ENCODE results near the gene KIF26A. TPM values are rescaled to one million over a fixed set of nuclear protein-coding genes. Genes with fewer than 3 reads are reported as not detected.

KIF26A gene
- total and polyA plus RNA-seq, 8 donors: 0.65 to 21.7 (median 1.5) TPM

- WGBS, 5 donors: 38 to 61% (median 49%) methylated on average over 7 to 14 of the region's 14 CpGs
- Histone ChIP-seq H3K27ac (no peak overlapping the region), H3K4me3 (peak overlapping the region; percentile 41 to 63 (median 53)), H3K27me3 (peaks cover 12 to 77% (median 51%) of the 10 kb centered on the region in 3 donors), H3K4me1 (peaks cover 26 to 50% (median 47%) of the 10 kb centered on the region in 4 donors), H3K36me3 (no peaks in the 10 kb centered on the region), H3K9me3 (no peaks in the 10 kb centered on the region)
- intact Hi-C loops (cut with DNase I; ENCODE audit: low total_unique reads): loop anchor here (5.0 to 10.0 kb wide), 3 partner anchors 65 to 505 kb away; no protein-coding TSS in a partner anchor
- TF ChIP-seq CTCF (IDR thresholded peaks at IDR 0.05) (no peak), POLR2A (IDR thresholded peaks at IDR 0.05) (no peak), POLR2AphosphoS5 (IDR thresholded peaks at IDR 0.05) (no peak), EP300 (IDR thresholded peaks at IDR 0.05) (no peak)
- DNase-seq: no peak
These were observed 1.2 kb downstream of the KIF26A start for GRCh38 chr14:104139460-104140212.

GRCh38 chr14:104140213-104140462 lies 1.8 kb downstream of the KIF26A start:
- intact Hi-C loops (cut with DNase I; ENCODE audit: low total_unique reads): no loop called here
- Histone ChIP-seq H3K27ac (no peak overlapping the region), H3K9me3 (no peaks in the 10 kb centered on the region), H3K36me3 (no peaks in the 10 kb centered on the region), H3K4me3 (peak overlapping the region in 1 of 4 donors; percentile 57), H3K27me3 (peaks cover 7 to 75% (median 46%) of the 10 kb centered on the region in 3 donors), H3K4me1 (peaks cover 26 to 50% (median 43%) of the 10 kb centered on the region in 4 donors)
- TF ChIP-seq CTCF (IDR thresholded peaks at IDR 0.05): no peak
- no peak for TF ChIP-seq POLR2AphosphoS5 (IDR thresholded peaks at IDR 0.05)
- TF ChIP-seq POLR2A (IDR thresholded peaks at IDR 0.05): no peak
- no peak for TF ChIP-seq EP300 (IDR thresholded peaks at IDR 0.05)
- DNase-seq: no peak
- 50 to 85% (median 59%) methylated on average over 4 to 6 of the region's 6 CpGs; no CpG with 5 or more reads in 1 of the 5 donors for WGBS, 5 donors

GRCh38 chr14:104140463-104141331 lies 2.3 kb downstream of the KIF26A start:
- H3K36me3 ChIP-seq: no peaks in the 10 kb centered on the region
- intact Hi-C loops (cut with DNase I; ENCODE audit: low total_unique reads): no loop called here
- H3K4me3 ChIP-seq: no peak overlapping the region
- H3K27ac ChIP-seq: no peak overlapping the region
- H3K27me3 ChIP-seq: peaks cover 2 to 70% (median 41%) of the 10 kb centered on the region in 3 donors
- peaks cover 26 to 46% (median 38%) of the 10 kb centered on the region in 4 donors for H3K4me1 ChIP-seq
- 78 to 89% (median 84%) methylated on average over 8 to 12 of the region's 12 CpGs for WGBS, 5 donors
- no peaks in the 10 kb centered on the region for H3K9me3 ChIP-seq
- DNase-seq: no peak
- TF ChIP-seq POLR2AphosphoS5 (IDR thresholded peaks at IDR 0.05) (no peak), EP300 (IDR thresholded peaks at IDR 0.05) (no peak)

- intact Hi-C loops (cut with DNase I; ENCODE audit: low total_unique reads): no loop called here
- 86 to 90% (median 88%) methylated on average over 8 to 15 of the region's 15 CpGs for WGBS, 5 donors
These were observed 3.3 kb downstream of the KIF26A start for GRCh38 chr14:104141621-104142091.

More at GRCh38 chr14:104141621-104142091, 3.3 kb downstream of the KIF26A start:
- peaks cover 0 to 60% (median 33%) of the 10 kb centered on the region in 3 donors for H3K27me3 ChIP-seq
- DNase-seq: no peak
- peaks cover 22 to 38% (median 30%) of the 10 kb centered on the region in 4 donors for H3K4me1 ChIP-seq
- H3K4me3 ChIP-seq: no peak overlapping the region
- no peak overlapping the region for H3K27ac ChIP-seq
- no peaks in the 10 kb centered on the region for H3K36me3 ChIP-seq
- TF ChIP-seq POLR2A (IDR thresholded peaks at IDR 0.05): no peak
- no peak for TF ChIP-seq POLR2AphosphoS5 (IDR thresholded peaks at IDR 0.05)
- no peak for TF ChIP-seq CTCF (IDR thresholded peaks at IDR 0.05)
- no peak for TF ChIP-seq EP300 (IDR thresholded peaks at IDR 0.05)
- no peaks in the 10 kb centered on the region for H3K9me3 ChIP-seq

Data from stomach (tissue), 9 donors.